GM12892 (cell line): ENCODE data around the gene IVNS1ABP.
A peak's percentile ranks its signal among the peaks of the same experiment; 100 is the strongest.

ENCODE experiments used
- DNase-seq: peaks from one replicate; pipeline ENCODE4 v3.0.0; 2011; ENCODE audit not compliant: insufficient read length
- FAIRE-seq: peaks from 2 replicates; lab custom pipeline; 2011; peaks lifted over from hg19 to GRCh38; lab: Jason Lieb, UNC
- POLR2A ChIP-seq: IDR thresholded peaks from 2 replicates; pipeline ENCODE4 v1.6.1; 2011; ENCODE audit warnings: low read depth, low read length, control low read depth
- POLR2AphosphoS5 ChIP-seq: IDR thresholded peaks from 2 replicates; pipeline ENCODE4 v1.6.1; 2011; ENCODE audit warnings: low read depth, low read length, control low read depth
- TAF1 ChIP-seq: IDR thresholded peaks from 2 replicates; pipeline ENCODE4 v1.6.1; 2011; ENCODE audit warnings: low read depth, mild to moderate bottlenecking, control low read depth, low read length, borderline replicate concordance

The IVNS1ABP gene

DNA sequence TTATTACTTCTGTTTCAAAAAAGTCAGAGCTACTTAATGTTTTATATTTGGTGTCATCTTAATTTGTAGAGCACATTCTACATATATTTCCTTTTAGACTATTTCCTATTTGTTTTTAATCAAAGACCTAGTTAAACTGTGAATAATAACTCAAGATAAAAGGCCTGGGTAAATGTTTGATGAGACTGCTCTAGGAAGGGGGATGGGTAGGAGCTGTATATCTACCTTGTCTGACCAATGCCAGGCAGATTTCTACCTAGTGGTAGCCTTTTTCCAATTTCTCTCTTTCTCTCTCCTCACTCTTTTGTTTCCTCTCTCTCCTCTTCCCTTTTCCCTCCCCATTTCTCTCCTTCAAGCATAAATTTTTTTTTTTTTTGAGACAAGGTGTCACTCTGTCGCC is 31.9 kb upstream of the IVNS1ABP start:
- DNase-seq (no peak), FAIRE-seq (no peak)
- TF ChIP-seq POLR2A (no peak), POLR2AphosphoS5 (no peak), TAF1 (no peak)

- no peak for DNase-seq
- no peak for FAIRE-seq
- TF ChIP-seq POLR2A (no peak), TAF1 (no peak), POLR2AphosphoS5 (no peak)
Measured at GRCh38 chr1:185348296-185348695, 31.3 kb upstream of the IVNS1ABP start.

GRCh38 chr1:185345913-185346720 is 29.1 kb upstream of the IVNS1ABP start:
- FAIRE-seq = peak; percentile 24
- DNase-seq = no peak
- TF ChIP-seq POLR2AphosphoS5 = no peak
- no peak for TF ChIP-seq POLR2A
- no peak for TF ChIP-seq TAF1

DNA sequence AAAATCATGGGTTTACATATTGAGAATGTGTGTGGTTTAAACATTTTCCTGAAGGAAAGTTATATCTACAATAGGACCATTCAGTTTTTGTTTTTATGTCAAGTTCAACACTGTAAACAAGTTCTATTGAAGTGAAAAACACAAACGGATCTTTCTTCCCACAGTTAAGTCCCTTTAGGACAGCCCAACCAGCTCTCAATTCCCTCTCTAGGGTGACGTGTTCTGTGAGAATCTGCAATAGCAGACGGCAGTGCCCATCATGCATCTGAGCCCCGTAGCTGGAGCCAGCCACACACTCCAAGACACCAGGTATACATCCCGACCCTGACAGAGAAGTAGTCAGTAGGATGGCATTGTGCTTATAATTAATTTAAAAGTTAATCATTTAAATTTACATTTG is 26.3 kb upstream of the IVNS1ABP start:
- no peak for TF ChIP-seq POLR2A
- no peak for TF ChIP-seq TAF1
- TF ChIP-seq POLR2AphosphoS5 = no peak
- FAIRE-seq = no peak
- no peak for DNase-seq

GRCh38 chr1:185342672-185343259 is 25.7 kb upstream of the IVNS1ABP start:
- FAIRE-seq = no peak
- DNase-seq = no peak
- no peak for TF ChIP-seq POLR2A
- no peak for TF ChIP-seq POLR2AphosphoS5
- TF ChIP-seq TAF1 = no peak

GRCh38 chr1:185342017-185342416 is 25.0 kb upstream of the IVNS1ABP start:
- DNase-seq (no peak), FAIRE-seq (no peak)
- TF ChIP-seq POLR2AphosphoS5 (no peak), POLR2A (no peak), TAF1 (no peak)

DNA sequence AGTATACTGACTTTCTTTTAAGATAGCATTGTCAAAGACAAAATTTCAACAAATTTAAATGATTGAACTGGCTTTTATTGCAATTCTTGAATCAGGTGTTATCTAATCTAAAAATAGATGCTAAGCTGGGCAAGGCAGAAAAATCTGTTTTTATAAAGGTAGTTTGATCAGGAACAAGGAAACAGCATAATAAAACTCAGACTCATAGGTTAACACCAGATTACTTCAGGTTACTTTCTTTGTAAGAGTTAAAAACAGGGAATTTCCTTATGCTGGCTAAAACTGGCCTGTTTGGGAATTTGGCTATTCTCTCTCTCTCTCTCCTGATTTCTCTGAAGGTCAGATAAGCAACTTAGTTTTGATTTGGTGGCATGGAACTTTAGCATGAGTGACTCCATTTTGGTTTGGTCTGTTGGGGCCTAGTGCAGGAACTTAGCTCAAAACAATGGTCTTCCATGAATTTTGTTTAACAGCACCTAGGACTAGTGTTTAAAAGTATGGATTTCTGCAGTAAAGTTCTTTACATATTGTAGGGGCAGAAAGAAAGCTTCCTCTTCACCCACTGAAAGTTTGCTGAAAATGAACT is 24.2 kb upstream of the IVNS1ABP start:
- no peak for TF ChIP-seq POLR2A
- TF ChIP-seq TAF1 = no peak
- no peak for TF ChIP-seq POLR2AphosphoS5
- DNase-seq (no peak), FAIRE-seq (no peak)

GRCh38 chr1:185338719-185339622 is 21.9 kb upstream of the IVNS1ABP start:
- TF ChIP-seq POLR2A (no peak), TAF1 (no peak), POLR2AphosphoS5 (no peak)
- peak; percentile 6 for DNase-seq
- peak; percentile 86 for FAIRE-seq

- no peak for FAIRE-seq
- no peak for DNase-seq
- TF ChIP-seq POLR2AphosphoS5 = no peak
- TF ChIP-seq TAF1 = no peak
- no peak for TF ChIP-seq POLR2A
Measured at GRCh38 chr1:185337246-185337645, 20.2 kb upstream of the IVNS1ABP start.

- FAIRE-seq (no peak), DNase-seq (no peak)
- TF ChIP-seq POLR2A (no peak), TAF1 (no peak), POLR2AphosphoS5 (no peak)
Measured at GRCh38 chr1:185334182-185334581, 17.1 kb upstream of the IVNS1ABP start.

DNA sequence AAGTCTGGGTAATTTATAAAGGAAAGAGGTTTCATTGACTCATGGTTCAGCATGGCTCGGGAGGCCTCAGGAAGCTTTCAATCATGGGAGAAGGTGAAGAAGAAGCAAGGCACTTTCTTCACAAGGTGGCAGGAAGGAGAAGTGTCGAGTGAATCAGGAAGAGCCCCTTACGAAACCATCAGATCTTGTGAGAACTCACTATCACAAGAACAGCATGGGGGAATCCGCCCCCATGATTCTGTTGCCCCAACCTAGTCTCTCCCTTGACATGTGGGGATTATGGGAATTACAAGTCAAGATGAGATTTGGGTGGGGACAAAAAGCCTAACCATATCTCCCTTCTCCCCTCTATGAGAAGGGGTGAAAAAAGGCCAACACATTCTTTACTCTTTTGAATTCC is 11.2 kb upstream of the IVNS1ABP start:
- TF ChIP-seq POLR2A = no peak
- FAIRE-seq (no peak), DNase-seq (no peak)
